B cell (primary cell): Measurements from ENCODE around the gene RERE.

Experiments used
- EZH2 ChIP-seq: IDR thresholded peaks from 2 replicates; pipeline ENCODE4 v1.6.1; 2012; ENCODE audit warnings: borderline replicate concordance, low read depth, mild to moderate bottlenecking, moderate library complexity, low read length; ENCODE audit not compliant: insufficient read depth, poor library complexity, severe bottlenecking
- TF ChIP-seq, protein P1 (sequence below): fragments of 200-600 bp; IDR thresholded peaks from one replicate; pipeline ENCODE4 v1.8.0; 2022; ENCODE audit warnings: antibody characterized with exemption, mild to moderate bottlenecking

- TF ChIP-seq, protein P1, sequence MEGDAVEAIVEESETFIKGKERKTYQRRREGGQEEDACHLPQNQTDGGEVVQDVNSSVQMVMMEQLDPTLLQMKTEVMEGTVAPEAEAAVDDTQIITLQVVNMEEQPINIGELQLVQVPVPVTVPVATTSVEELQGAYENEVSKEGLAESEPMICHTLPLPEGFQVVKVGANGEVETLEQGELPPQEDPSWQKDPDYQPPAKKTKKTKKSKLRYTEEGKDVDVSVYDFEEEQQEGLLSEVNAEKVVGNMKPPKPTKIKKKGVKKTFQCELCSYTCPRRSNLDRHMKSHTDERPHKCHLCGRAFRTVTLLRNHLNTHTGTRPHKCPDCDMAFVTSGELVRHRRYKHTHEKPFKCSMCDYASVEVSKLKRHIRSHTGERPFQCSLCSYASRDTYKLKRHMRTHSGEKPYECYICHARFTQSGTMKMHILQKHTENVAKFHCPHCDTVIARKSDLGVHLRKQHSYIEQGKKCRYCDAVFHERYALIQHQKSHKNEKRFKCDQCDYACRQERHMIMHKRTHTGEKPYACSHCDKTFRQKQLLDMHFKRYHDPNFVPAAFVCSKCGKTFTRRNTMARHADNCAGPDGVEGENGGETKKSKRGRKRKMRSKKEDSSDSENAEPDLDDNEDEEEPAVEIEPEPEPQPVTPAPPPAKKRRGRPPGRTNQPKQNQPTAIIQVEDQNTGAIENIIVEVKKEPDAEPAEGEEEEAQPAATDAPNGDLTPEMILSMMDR, result no peak
- TF ChIP-seq EZH2, result no peak
Measured at GRCh38 chr1:8669606-8670335, 147.7 kb downstream of the RERE start.
